ENCODE measurements around the gene ATM. TPM values are rescaled to one million over a fixed set of nuclear protein-coding genes. Genes with fewer than 3 reads are reported as not detected.

The ATM gene
- total RNA-seq, 1 experiment from 2014 or later = 39.5 TPM

DNA sequence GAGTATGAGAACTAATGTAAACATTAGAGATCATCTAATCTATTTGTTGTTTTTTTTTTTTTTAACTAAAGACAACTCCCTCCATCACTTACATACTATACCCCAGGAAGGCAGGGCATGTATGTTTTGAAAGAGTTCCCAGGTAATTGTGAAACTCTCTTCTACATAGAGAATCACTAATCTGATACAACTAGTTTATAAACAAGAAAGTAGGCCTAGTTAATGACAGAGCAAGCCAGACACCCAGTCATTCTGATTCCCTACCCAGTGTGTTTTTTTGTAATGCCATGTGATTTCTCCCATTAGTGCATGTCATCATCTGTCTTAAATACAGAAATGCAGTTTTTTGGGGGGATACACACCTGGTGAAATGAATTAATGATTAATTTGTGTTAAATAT is 123.6 kb downstream of the ATM start:
- CTCF ChIA-PET = no interaction called here
- intact Hi-C loops (cut with micrococcal nuclease; ENCODE audit: unreplicated experiment) = loop anchor here (10.0 kb wide), 1 partner anchor 298 kb away; no protein-coding TSS in a partner anchor
- no peaks in the 10 kb centered on the region for H3K36me3 Mint-ChIP-seq (ENCODE audit: insufficient read depth, unreplicated experiment)
- H3K4me3 Mint-ChIP-seq (ENCODE audit: low read depth, unreplicated experiment) = no peak overlapping the region
- TF ChIP-seq, protein P1, sequence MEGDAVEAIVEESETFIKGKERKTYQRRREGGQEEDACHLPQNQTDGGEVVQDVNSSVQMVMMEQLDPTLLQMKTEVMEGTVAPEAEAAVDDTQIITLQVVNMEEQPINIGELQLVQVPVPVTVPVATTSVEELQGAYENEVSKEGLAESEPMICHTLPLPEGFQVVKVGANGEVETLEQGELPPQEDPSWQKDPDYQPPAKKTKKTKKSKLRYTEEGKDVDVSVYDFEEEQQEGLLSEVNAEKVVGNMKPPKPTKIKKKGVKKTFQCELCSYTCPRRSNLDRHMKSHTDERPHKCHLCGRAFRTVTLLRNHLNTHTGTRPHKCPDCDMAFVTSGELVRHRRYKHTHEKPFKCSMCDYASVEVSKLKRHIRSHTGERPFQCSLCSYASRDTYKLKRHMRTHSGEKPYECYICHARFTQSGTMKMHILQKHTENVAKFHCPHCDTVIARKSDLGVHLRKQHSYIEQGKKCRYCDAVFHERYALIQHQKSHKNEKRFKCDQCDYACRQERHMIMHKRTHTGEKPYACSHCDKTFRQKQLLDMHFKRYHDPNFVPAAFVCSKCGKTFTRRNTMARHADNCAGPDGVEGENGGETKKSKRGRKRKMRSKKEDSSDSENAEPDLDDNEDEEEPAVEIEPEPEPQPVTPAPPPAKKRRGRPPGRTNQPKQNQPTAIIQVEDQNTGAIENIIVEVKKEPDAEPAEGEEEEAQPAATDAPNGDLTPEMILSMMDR (IDR thresholded peaks at IDR 0.05; ENCODE audit: unreplicated experiment) = no peak
- no peaks in the 10 kb centered on the region for H3K4me1 Mint-ChIP-seq (ENCODE audit: low read depth, unreplicated experiment)
- no TSS peak for BruUV-seq (replicated peaks)
- H3K27ac Mint-ChIP-seq (ENCODE audit: unreplicated experiment) = no peak overlapping the region
- no peaks in the 10 kb centered on the region for H3K27me3 Mint-ChIP-seq (ENCODE audit: unreplicated experiment)
- no peaks in the 10 kb centered on the region for H3K9me3 Mint-ChIP-seq (ENCODE audit: low read depth, unreplicated experiment)
- DNase-seq = no peak

GRCh38 chr11:108351468-108351867 is 128.6 kb downstream of the ATM start:
- H3K9me3 Mint-ChIP-seq (ENCODE audit: low read depth, unreplicated experiment) = no peaks in the 10 kb centered on the region
- intact Hi-C loops (cut with micrococcal nuclease; ENCODE audit: unreplicated experiment) = no loop called here
- no TSS peak for BruUV-seq (replicated peaks)
- H3K4me1 Mint-ChIP-seq (ENCODE audit: low read depth, unreplicated experiment) = no peaks in the 10 kb centered on the region
- no peak overlapping the region for H3K27ac Mint-ChIP-seq (ENCODE audit: unreplicated experiment)
- CTCF ChIA-PET = no interaction called here
- H3K27me3 Mint-ChIP-seq (ENCODE audit: unreplicated experiment) = no peaks in the 10 kb centered on the region
- no peak for DNase-seq
- no peak overlapping the region for H3K4me3 Mint-ChIP-seq (ENCODE audit: low read depth, unreplicated experiment)
- TF ChIP-seq, protein P1 (IDR thresholded peaks at IDR 0.05; ENCODE audit: unreplicated experiment) = no peak
- H3K36me3 Mint-ChIP-seq (ENCODE audit: insufficient read depth, unreplicated experiment) = no peaks in the 10 kb centered on the region

- Mint-ChIP-seq H3K9me3 (ENCODE audit: low read depth, unreplicated experiment) (peaks cover 5% of the 10 kb centered on the region), H3K36me3 (ENCODE audit: insufficient read depth, unreplicated experiment) (no peaks in the 10 kb centered on the region), H3K27me3 (ENCODE audit: unreplicated experiment) (no peaks in the 10 kb centered on the region), H3K4me3 (ENCODE audit: low read depth, unreplicated experiment) (no peak overlapping the region), H3K27ac (ENCODE audit: unreplicated experiment) (no peak overlapping the region), H3K4me1 (ENCODE audit: low read depth, unreplicated experiment) (no peaks in the 10 kb centered on the region)
- CTCF ChIA-PET = no interaction called here
- intact Hi-C loops (cut with micrococcal nuclease; ENCODE audit: unreplicated experiment) = no loop called here
- TF ChIP-seq, protein P1 (IDR thresholded peaks at IDR 0.05; ENCODE audit: unreplicated experiment) = no peak
- BruUV-seq (replicated peaks) = no TSS peak
- DNase-seq = no peak
Observed at GRCh38 chr11:108364159-108364558, 141.3 kb downstream of the ATM start.

GRCh38 chr11:108368134-108368533 is 145.3 kb downstream of the ATM start:
- no TSS peak for BruUV-seq (replicated peaks)
- DNase-seq = no peak
- intact Hi-C loops (cut with micrococcal nuclease; ENCODE audit: unreplicated experiment) = no loop called here
- CTCF ChIA-PET = interaction anchor here (0.5 kb wide), 1 partner anchor 19 kb away, joined by 4 read pairs; no protein-coding TSS in a partner anchor
- Mint-ChIP-seq H3K27me3 (ENCODE audit: unreplicated experiment) (no peaks in the 10 kb centered on the region), H3K9me3 (ENCODE audit: low read depth, unreplicated experiment) (no peaks in the 10 kb centered on the region), H3K4me1 (ENCODE audit: low read depth, unreplicated experiment) (no peaks in the 10 kb centered on the region), H3K4me3 (ENCODE audit: low read depth, unreplicated experiment) (no peak overlapping the region), H3K27ac (ENCODE audit: unreplicated experiment) (no peak overlapping the region), H3K36me3 (ENCODE audit: insufficient read depth, unreplicated experiment) (no peaks in the 10 kb centered on the region)
- TF ChIP-seq, protein P1 (IDR thresholded peaks at IDR 0.05; ENCODE audit: unreplicated experiment) = no peak
